HFFc6 (cell line): ENCODE results near the gene ANGPT4. TPM values are rescaled to one million over a fixed set of nuclear protein-coding genes. Genes with fewer than 3 reads are reported as not detected.

Experiments
- DNase-seq: peaks from one replicate; pipeline ENCODE4 v3.0.0-alpha.2; 2018
- H3K27ac Mint-ChIP-seq: 2 replicates; pipeline ENCODE4 v1.8.0; 2020; ENCODE audit warnings: mild to moderate bottlenecking, mixed read lengths
- H3K27me3 Mint-ChIP-seq: 2 replicates; pipeline ENCODE4 v1.8.0; 2021; ENCODE audit warnings: mild to moderate bottlenecking, moderate library complexity, mixed read lengths; ENCODE audit not compliant: insufficient read depth
- H3K36me3 Mint-ChIP-seq: 2 replicates; pipeline ENCODE4 v1.8.0; 2021; ENCODE audit warnings: low read depth, mixed read lengths
- H3K4me1 Mint-ChIP-seq: 2 replicates; pipeline ENCODE4 v1.8.0; 2020; ENCODE audit warnings: low read depth, mixed read lengths
- H3K4me3 Mint-ChIP-seq: 2 replicates; pipeline ENCODE4 v1.8.0; 2020; ENCODE audit warnings: mild to moderate bottlenecking, moderate library complexity, mixed read lengths
- H3K9me3 Mint-ChIP-seq: 2 replicates; pipeline ENCODE4 v1.8.0; 2020; ENCODE audit warnings: mild to moderate bottlenecking, mixed read lengths
- total RNA-seq, 6 experiments: library from RNA; stranded (reverse); fragmentation: NEBNext Ultra II Directional; extraction: Animal tissue kit (Norgen Biotek cat#: 25700); gene quantifications; 2 replicates in 1 of 6; 3 replicates in 5 of 6; pipeline ENCODE4 v1.2.3, GENCODE V29; 2021
- TF ChIP-seq, protein P1 (sequence below): fragments of 200-600 bp; sonication (generic); IDR thresholded peaks from 2 replicates; pipeline ENCODE4 v1.5.0; 2021; ENCODE audit warnings: antibody characterized with exemption, mild to moderate bottlenecking

Gene ANGPT4
- total RNA-seq, 6 experiments from 2014 or later = not detected

DNA sequence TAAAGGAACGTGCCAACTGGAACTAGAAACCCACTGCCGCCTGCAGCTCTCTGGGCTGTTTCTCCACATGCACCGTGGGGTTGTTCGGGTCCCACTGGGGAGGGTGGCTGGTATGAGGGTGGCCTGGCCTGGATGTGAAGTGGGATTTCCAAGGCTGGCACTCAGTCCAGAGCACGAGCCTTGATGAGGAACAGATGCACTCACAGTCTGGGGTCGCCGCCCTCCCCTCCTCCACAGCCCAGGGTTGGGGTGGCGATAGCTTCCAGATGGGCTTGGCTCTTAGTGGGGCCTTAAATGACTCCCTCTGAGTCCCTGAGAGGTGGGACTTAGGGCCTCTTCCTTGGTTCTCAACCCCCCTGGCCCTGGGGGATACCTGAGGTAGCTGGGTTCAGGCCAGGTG, 30.7 kb upstream of the ANGPT4 start:
- no peak overlapping the region for H3K4me3 Mint-ChIP-seq
- no peaks in the 10 kb centered on the region for H3K9me3 Mint-ChIP-seq
- no peak overlapping the region for H3K27ac Mint-ChIP-seq

DNA sequence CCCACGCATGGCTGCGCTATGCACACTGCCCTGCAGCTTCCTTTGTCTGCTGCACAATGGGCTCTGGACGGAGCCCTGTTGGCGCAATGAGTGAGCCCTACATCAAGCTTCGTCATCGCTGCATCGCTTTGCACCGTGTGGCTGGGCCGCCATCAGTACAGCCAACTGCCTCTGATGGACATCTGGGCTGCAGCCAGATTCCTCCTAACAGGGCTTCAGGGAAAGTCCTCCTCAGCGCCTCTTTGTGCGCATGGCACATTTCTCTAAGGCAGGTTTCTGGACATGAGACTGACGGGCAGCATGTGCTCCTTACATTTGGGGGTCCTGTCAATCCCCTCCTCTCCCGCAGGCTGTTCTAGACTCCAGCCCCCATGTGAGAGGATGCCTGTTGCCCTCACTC, 29.7 kb upstream of the ANGPT4 start:
- Mint-ChIP-seq H3K9me3 (no peaks in the 10 kb centered on the region), H3K36me3 (no peaks in the 10 kb centered on the region), H3K4me3 (no peak overlapping the region), H3K27me3 (peaks cover 35% of the 10 kb centered on the region), H3K4me1 (no peaks in the 10 kb centered on the region), H3K27ac (no peak overlapping the region)
- no peak for DNase-seq
- TF ChIP-seq, protein P1, sequence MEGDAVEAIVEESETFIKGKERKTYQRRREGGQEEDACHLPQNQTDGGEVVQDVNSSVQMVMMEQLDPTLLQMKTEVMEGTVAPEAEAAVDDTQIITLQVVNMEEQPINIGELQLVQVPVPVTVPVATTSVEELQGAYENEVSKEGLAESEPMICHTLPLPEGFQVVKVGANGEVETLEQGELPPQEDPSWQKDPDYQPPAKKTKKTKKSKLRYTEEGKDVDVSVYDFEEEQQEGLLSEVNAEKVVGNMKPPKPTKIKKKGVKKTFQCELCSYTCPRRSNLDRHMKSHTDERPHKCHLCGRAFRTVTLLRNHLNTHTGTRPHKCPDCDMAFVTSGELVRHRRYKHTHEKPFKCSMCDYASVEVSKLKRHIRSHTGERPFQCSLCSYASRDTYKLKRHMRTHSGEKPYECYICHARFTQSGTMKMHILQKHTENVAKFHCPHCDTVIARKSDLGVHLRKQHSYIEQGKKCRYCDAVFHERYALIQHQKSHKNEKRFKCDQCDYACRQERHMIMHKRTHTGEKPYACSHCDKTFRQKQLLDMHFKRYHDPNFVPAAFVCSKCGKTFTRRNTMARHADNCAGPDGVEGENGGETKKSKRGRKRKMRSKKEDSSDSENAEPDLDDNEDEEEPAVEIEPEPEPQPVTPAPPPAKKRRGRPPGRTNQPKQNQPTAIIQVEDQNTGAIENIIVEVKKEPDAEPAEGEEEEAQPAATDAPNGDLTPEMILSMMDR = no peak

More for the DNA sequence above, 30.7 kb upstream of the ANGPT4 start:
- DNase-seq = no peak
- no peaks in the 10 kb centered on the region for H3K36me3 Mint-ChIP-seq
- peaks cover 30% of the 10 kb centered on the region for H3K27me3 Mint-ChIP-seq
- TF ChIP-seq, protein P1 = no peak
- no peaks in the 10 kb centered on the region for H3K4me1 Mint-ChIP-seq

DNA sequence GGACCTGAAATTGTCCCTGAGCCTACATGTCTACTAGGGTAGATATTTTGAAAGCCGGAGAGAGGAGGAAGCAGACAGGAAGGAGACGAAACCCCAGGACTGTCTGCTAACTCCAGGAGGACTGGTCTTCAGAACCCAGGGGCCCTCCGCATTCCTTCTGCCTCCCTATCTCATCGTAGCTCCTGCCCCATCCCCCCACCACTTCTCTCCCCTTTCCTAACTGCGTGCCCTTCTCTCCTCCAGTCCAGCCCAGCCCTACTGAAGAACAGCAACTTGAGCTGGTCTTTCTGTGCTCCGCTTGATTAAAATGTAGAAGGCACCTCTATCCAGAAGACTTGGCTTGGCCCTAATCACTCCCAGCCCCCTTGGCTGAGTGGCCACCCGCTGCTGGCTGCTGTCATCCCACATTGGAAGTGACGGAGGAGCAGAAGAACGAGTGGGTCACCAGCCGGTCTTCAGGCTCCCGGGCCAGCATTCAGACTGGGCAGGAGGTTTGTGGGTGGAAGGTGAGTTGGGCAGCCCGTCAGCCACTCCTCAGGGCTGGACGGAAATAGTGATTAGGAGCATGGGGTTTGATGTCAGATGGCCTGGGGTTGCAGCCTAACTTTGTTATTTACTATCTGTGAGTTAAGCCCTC, 28.8 kb upstream of the ANGPT4 start:
- Mint-ChIP-seq H3K27ac (no peak overlapping the region), H3K4me1 (no peaks in the 10 kb centered on the region), H3K36me3 (no peaks in the 10 kb centered on the region), H3K4me3 (no peak overlapping the region), H3K9me3 (no peaks in the 10 kb centered on the region), H3K27me3 (peaks cover 33% of the 10 kb centered on the region)
- TF ChIP-seq, protein P1 = no peak
- no peak for DNase-seq

DNA sequence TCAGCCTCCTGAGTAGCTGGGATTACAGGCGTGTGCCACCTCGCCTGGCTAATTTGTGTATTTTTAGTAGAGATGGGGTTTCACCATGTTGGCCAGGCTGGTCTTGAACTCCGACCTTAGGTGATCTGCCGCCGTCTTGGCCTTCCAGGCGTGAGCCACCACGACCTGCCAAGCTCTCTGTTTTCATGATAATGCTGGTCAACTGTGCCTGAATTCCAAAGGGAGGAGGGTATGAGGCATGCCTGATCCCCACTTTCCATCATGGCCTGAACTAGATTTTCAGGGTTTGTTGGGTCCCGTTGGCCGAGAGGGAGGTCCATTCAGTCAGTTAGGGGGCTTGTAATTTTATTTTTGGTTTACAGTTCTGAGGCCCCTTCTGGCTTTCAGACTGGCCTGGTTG, 28.0 kb upstream of the ANGPT4 start:
- Mint-ChIP-seq H3K4me1 (no peaks in the 10 kb centered on the region), H3K36me3 (no peaks in the 10 kb centered on the region), H3K27ac (no peak overlapping the region), H3K9me3 (no peaks in the 10 kb centered on the region), H3K27me3 (peaks cover 32% of the 10 kb centered on the region), H3K4me3 (no peak overlapping the region)
- DNase-seq = no peak
- TF ChIP-seq, protein P1 = no peak

DNA sequence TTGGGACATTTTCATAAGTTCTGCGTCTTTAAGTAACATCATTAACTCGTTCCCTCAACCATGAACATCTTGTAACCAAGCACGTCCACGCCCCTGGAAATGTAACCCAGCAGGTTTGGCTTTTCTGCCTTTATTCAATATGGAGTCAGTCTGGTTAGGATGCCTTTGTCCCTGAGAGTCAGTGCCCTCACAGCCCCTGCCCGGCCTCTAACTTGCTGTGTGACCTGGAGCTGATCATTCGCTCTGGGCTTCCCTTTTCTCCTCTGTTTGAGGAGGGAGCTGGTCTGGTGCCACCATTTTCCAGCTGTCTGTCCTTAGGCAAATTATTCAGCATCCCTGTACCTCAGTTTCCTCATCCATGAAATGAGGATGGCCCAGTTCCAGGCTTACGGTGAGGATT, 26.5 kb upstream of the ANGPT4 start:
- H3K4me1 Mint-ChIP-seq = no peaks in the 10 kb centered on the region
- no peak for DNase-seq
- peaks cover 30% of the 10 kb centered on the region for H3K27me3 Mint-ChIP-seq
- H3K9me3 Mint-ChIP-seq = no peaks in the 10 kb centered on the region
- H3K4me3 Mint-ChIP-seq = no peak overlapping the region
- TF ChIP-seq, protein P1 = no peak
- H3K27ac Mint-ChIP-seq = no peak overlapping the region
- H3K36me3 Mint-ChIP-seq = no peaks in the 10 kb centered on the region
